Ovary (tissue), 3 donors: ENCODE results near the gene LRCH4.

Source experiments
- CTCF ChIP-seq, 3 donors: fragments of 450-650 bp in 2 of 3; fragments of 200-600 bp in 1 of 3; IDR thresholded peaks; one replicate each; pipeline versions ENCODE4 v1.5.1 to v1.8.0; 2016 to 2022; ENCODE audit warnings: antibody characterized with exemption in 3 of 3, mild to moderate bottlenecking in 1 of 3
- EP300 ChIP-seq: sonication (generic); formaldehyde crosslinking; IDR thresholded peaks from one replicate; pipeline ENCODE4 v1.6.1; 2017; ENCODE audit warnings: antibody characterized with exemption
- POLR2A ChIP-seq: fragments of 450-650 bp; IDR thresholded peaks from one replicate; pipeline ENCODE4 v1.6.1; 2017; ENCODE audit warnings: antibody characterized with exemption, mild to moderate bottlenecking, moderate library complexity
- donor health status: DM: no; HTN: no; CAD: no.

- no peak for TF ChIP-seq CTCF (IDR thresholded peaks at IDR 0.05)
- no peak for TF ChIP-seq EP300
- no peak for TF ChIP-seq POLR2A
These were observed 517 bp upstream of the LRCH4 start, which contains the start of gene FBXO24 for GRCh38 chr7:100586266-100587025.
